ENCODE results near the gene NMNAT1. TPM values are rescaled to one million over a fixed set of nuclear protein-coding genes. Genes with fewer than 3 reads are reported as not detected.

Gene NMNAT1
- 2.0 TPM for polyA plus RNA-seq (2013, experiment 1 of 2)
- polyA plus RNA-seq (2013, experiment 2 of 2), result 1.5 TPM

GRCh38 chr1:9942939-9943788 lies at the start of gene NMNAT1, which contains the start of gene LZIC:
Gene NMNAT1 (plus strand): TSS chr1:9943475. CDS start chr1:9972074, 28,599 bp downstream.
Gene LZIC (minus strand): TSS chr1:9943391. CDS start chr1:9936619, 6,772 bp downstream.
- no CpG with 5 or more reads among the region's 53 CpGs for WGBS (ENCODE audit: extremely low coverage, insufficient coverage, low lambda C conversion rate)
- Histone ChIP-seq H2BK120ac (ENCODE audit: low read depth, low read length) (no peak within 1 kb of the TSS), H3K4me2 (ENCODE audit: low read length) (peak within 1 kb of the TSS; percentile 94)

DNA sequence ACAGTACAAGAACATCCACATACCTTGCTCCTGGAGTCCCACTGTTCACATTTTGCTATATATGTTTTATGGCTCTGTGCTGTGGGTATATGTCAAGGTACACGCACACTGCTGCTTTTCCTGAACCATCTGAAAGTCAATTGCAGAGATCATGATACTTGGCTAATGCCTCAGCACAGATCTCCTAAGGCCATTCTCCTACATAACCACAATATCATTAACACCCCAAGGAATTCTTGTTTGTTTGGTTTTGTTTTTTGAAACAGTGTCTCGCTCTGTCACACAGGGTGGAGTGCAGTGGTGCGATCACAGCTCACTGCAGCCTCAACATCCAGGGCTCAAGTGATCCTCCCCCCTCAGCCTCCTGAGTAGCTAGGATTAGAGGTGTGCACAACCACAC lies 49.2 kb upstream of the NMNAT1 start:
- Histone ChIP-seq H3K36me3 (ENCODE audit: control insufficient read depth, insufficient read depth, low read length) (no peaks in the 10 kb centered on the region), H4K8ac (ENCODE audit: low read depth, low read length) (no peak overlapping the region), H3K4ac (ENCODE audit: low read depth, low read length) (no peak overlapping the region), H4K5ac (ENCODE audit: low read length) (no peak overlapping the region), H3K27ac (ENCODE audit: low read depth, low read length) (no peak overlapping the region), H3K4me1 (ENCODE audit: control insufficient read depth, low read depth, low read length) (peaks cover 2% of the 10 kb centered on the region), H2AK5ac (ENCODE audit: low read length) (no peak overlapping the region), H3K9ac (ENCODE audit: low read length) (no peak overlapping the region), H2BK5ac (ENCODE audit: low read length) (no peak overlapping the region), H3K18ac (ENCODE audit: low read length) (no peak overlapping the region), H3K56ac (ENCODE audit: low read length) (no peak overlapping the region), H2BK120ac (ENCODE audit: low read depth, low read length) (no peak overlapping the region), H3K23ac (ENCODE audit: low read length) (no peak overlapping the region), H3K27me3 (ENCODE audit: insufficient read depth, low read length, poor library complexity) (no peaks in the 10 kb centered on the region), H3K4me3 (ENCODE audit: low read length) (no peak overlapping the region), H3K4me2 (ENCODE audit: low read length) (no peak overlapping the region), H2BK15ac (replicated peaks; ENCODE audit: low read depth) (no peak overlapping the region), H3K79me2 (ENCODE audit: control insufficient read depth, insufficient read depth, low read length) (no peaks in the 10 kb centered on the region), H3K79me1 (ENCODE audit: low read length) (no peaks in the 10 kb centered on the region)
- DNase-seq, result no peak
- no CpG with 5 or more reads among the region's 3 CpGs for WGBS (ENCODE audit: extremely low coverage, insufficient coverage, low lambda C conversion rate)

More at GRCh38 chr1:9942939-9943788, at the start of gene NMNAT1, which contains the start of gene LZIC:
- peak within 1 kb of the TSS; percentile 87 for H4K8ac ChIP-seq (ENCODE audit: low read depth, low read length)
- no peak within 1 kb of the TSS for H3K4ac ChIP-seq (ENCODE audit: low read depth, low read length)
- H3K4me1 ChIP-seq (ENCODE audit: control insufficient read depth, low read depth, low read length), result no peaks in the 10 kb centered on the region
- H2BK15ac ChIP-seq (replicated peaks; ENCODE audit: low read depth), result no peak within 1 kb of the TSS
- H3K18ac ChIP-seq (ENCODE audit: low read length), result peak within 1 kb of the TSS; percentile 8
- H3K79me1 ChIP-seq (ENCODE audit: low read length), result no peaks in the 10 kb centered on the region
- no peak within 1 kb of the TSS for H4K5ac ChIP-seq (ENCODE audit: low read length)
- H3K4me3 ChIP-seq (ENCODE audit: low read length), result peak within 1 kb of the TSS; percentile 97
- H2AK5ac ChIP-seq (ENCODE audit: low read length), result no peak within 1 kb of the TSS
- H3K27ac ChIP-seq (ENCODE audit: low read depth, low read length), result peak within 1 kb of the TSS; percentile 68
- peak within 1 kb of the TSS; percentile 95 for H3K56ac ChIP-seq (ENCODE audit: low read length)
- H3K23ac ChIP-seq (ENCODE audit: low read length), result no peak within 1 kb of the TSS
- H3K79me2 ChIP-seq (ENCODE audit: control insufficient read depth, insufficient read depth, low read length), result no peaks in the 10 kb centered on the region
- no peaks in the 10 kb centered on the region for H3K27me3 ChIP-seq (ENCODE audit: insufficient read depth, low read length, poor library complexity)
- peak within 1 kb of the TSS; percentile 97 for H3K9ac ChIP-seq (ENCODE audit: low read length)
- H2BK5ac ChIP-seq (ENCODE audit: low read length), result no peak within 1 kb of the TSS
- H3K36me3 ChIP-seq (ENCODE audit: control insufficient read depth, insufficient read depth, low read length), result no peaks in the 10 kb centered on the region
- peak; percentile 97 for DNase-seq

GRCh38 chr1:9900142-9901043 lies 42.9 kb upstream of the NMNAT1 start:
- Histone ChIP-seq H3K27ac (ENCODE audit: low read depth, low read length) (no peak overlapping the region), H3K4ac (ENCODE audit: low read depth, low read length) (no peak overlapping the region), H3K4me3 (ENCODE audit: low read length) (no peak overlapping the region), H3K9ac (ENCODE audit: low read length) (no peak overlapping the region), H4K8ac (ENCODE audit: low read depth, low read length) (no peak overlapping the region), H4K5ac (ENCODE audit: low read length) (no peak overlapping the region), H3K36me3 (ENCODE audit: control insufficient read depth, insufficient read depth, low read length) (no peaks in the 10 kb centered on the region), H3K4me2 (ENCODE audit: low read length) (no peak overlapping the region), H2BK15ac (replicated peaks; ENCODE audit: low read depth) (no peak overlapping the region), H3K79me1 (ENCODE audit: low read length) (peaks cover 2% of the 10 kb centered on the region), H3K27me3 (ENCODE audit: insufficient read depth, low read length, poor library complexity) (no peaks in the 10 kb centered on the region), H3K18ac (ENCODE audit: low read length) (no peak overlapping the region), H3K4me1 (ENCODE audit: control insufficient read depth, low read depth, low read length) (no peaks in the 10 kb centered on the region), H2BK5ac (ENCODE audit: low read length) (no peak overlapping the region), H3K23ac (ENCODE audit: low read length) (no peak overlapping the region), H3K79me2 (ENCODE audit: control insufficient read depth, insufficient read depth, low read length) (no peaks in the 10 kb centered on the region), H2AK5ac (ENCODE audit: low read length) (no peak overlapping the region), H2BK120ac (ENCODE audit: low read depth, low read length) (no peak overlapping the region), H3K56ac (ENCODE audit: low read length) (peak overlapping the region; percentile 7)
- DNase-seq, result no peak
- no CpG with 5 or more reads among the region's 18 CpGs for WGBS (ENCODE audit: extremely low coverage, insufficient coverage, low lambda C conversion rate)

GRCh38 chr1:9901148-9902059 lies 41.9 kb upstream of the NMNAT1 start:
- Histone ChIP-seq H4K5ac (ENCODE audit: low read length) (no peak overlapping the region), H3K4ac (ENCODE audit: low read depth, low read length) (no peak overlapping the region), H3K36me3 (ENCODE audit: control insufficient read depth, insufficient read depth, low read length) (no peaks in the 10 kb centered on the region), H3K4me1 (ENCODE audit: control insufficient read depth, low read depth, low read length) (no peaks in the 10 kb centered on the region), H3K18ac (ENCODE audit: low read length) (no peak overlapping the region), H2BK15ac (replicated peaks; ENCODE audit: low read depth) (no peak overlapping the region), H2BK120ac (ENCODE audit: low read depth, low read length) (no peak overlapping the region), H2BK5ac (ENCODE audit: low read length) (no peak overlapping the region), H2AK5ac (ENCODE audit: low read length) (no peak overlapping the region), H3K4me3 (ENCODE audit: low read length) (no peak overlapping the region), H3K27me3 (ENCODE audit: insufficient read depth, low read length, poor library complexity) (no peaks in the 10 kb centered on the region), H3K79me1 (ENCODE audit: low read length) (peaks cover 2% of the 10 kb centered on the region), H3K56ac (ENCODE audit: low read length) (no peak overlapping the region), H3K4me2 (ENCODE audit: low read length) (no peak overlapping the region), H3K23ac (ENCODE audit: low read length) (no peak overlapping the region), H3K9ac (ENCODE audit: low read length) (no peak overlapping the region), H4K8ac (ENCODE audit: low read depth, low read length) (no peak overlapping the region), H3K79me2 (ENCODE audit: control insufficient read depth, insufficient read depth, low read length) (no peaks in the 10 kb centered on the region), H3K27ac (ENCODE audit: low read depth, low read length) (no peak overlapping the region)
- no CpG with 5 or more reads among the region's 9 CpGs for WGBS (ENCODE audit: extremely low coverage, insufficient coverage, low lambda C conversion rate)
- DNase-seq, result no peak

DNA sequence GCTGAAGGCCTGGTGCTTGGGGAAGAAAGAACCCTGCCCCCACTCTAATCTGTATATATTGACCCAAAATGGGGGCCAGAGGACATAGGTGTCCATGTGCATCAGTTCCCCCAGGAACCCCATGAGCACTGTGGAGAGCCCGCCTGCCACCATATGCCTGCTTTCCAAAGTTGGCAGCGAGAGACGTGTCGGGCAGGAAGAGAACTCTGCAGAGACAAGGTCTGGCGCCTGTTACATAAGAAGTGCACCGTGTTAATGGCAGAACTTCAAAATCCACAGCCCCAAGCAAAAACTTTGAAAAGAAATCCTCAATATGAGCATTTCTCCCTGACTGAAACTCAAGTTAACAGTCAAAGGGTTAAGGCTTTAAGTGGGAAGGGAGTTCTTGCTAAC lies 41.2 kb upstream of the NMNAT1 start:
- no peaks in the 10 kb centered on the region for H3K27me3 ChIP-seq (ENCODE audit: insufficient read depth, low read length, poor library complexity)
- peaks cover 2% of the 10 kb centered on the region for H3K79me1 ChIP-seq (ENCODE audit: low read length)
- no peak overlapping the region for H3K23ac ChIP-seq (ENCODE audit: low read length)
- no peaks in the 10 kb centered on the region for H3K79me2 ChIP-seq (ENCODE audit: control insufficient read depth, insufficient read depth, low read length)
- no peak overlapping the region for H3K4ac ChIP-seq (ENCODE audit: low read depth, low read length)
- H3K18ac ChIP-seq (ENCODE audit: low read length), result no peak overlapping the region
- H3K36me3 ChIP-seq (ENCODE audit: control insufficient read depth, insufficient read depth, low read length), result no peaks in the 10 kb centered on the region
- H2AK5ac ChIP-seq (ENCODE audit: low read length), result no peak overlapping the region
- H2BK120ac ChIP-seq (ENCODE audit: low read depth, low read length), result no peak overlapping the region
- H3K4me2 ChIP-seq (ENCODE audit: low read length), result no peak overlapping the region
- H2BK15ac ChIP-seq (replicated peaks; ENCODE audit: low read depth), result no peak overlapping the region
- H3K27ac ChIP-seq (ENCODE audit: low read depth, low read length), result no peak overlapping the region
- no peaks in the 10 kb centered on the region for H3K4me1 ChIP-seq (ENCODE audit: control insufficient read depth, low read depth, low read length)
- DNase-seq, result no peak
- H4K8ac ChIP-seq (ENCODE audit: low read depth, low read length), result no peak overlapping the region
- H2BK5ac ChIP-seq (ENCODE audit: low read length), result no peak overlapping the region
- no peak overlapping the region for H3K4me3 ChIP-seq (ENCODE audit: low read length)
- no peak overlapping the region for H3K9ac ChIP-seq (ENCODE audit: low read length)
- WGBS (ENCODE audit: extremely low coverage, insufficient coverage, low lambda C conversion rate), result no CpG with 5 or more reads among the region's 6 CpGs
- H3K56ac ChIP-seq (ENCODE audit: low read length), result no peak overlapping the region
- H4K5ac ChIP-seq (ENCODE audit: low read length), result no peak overlapping the region

All from mesendoderm (in vitro differentiated cells).